Measurements from ENCODE around the gene BEX4.

BEX4 gene

DNA sequence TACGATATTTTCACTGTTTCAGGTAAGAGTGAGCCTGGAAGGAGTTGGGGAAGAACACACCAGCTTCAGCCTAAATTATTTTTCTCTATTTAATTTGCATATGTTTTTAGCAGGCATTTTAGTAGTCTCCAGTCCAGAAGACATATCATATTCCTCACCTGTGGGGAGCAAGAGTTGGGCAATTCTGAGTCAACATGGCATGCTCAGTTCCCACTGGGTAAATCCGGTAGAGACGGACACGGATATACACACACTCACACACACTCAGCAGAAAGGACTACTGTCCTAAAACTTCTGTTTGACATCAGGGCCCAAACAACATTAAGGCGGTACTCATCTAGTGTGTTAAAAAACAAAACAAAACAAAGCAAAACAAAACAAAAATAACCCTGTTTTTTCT is 4.9 kb upstream of the BEX4 start:
- TF ChIP-seq, protein P1, sequence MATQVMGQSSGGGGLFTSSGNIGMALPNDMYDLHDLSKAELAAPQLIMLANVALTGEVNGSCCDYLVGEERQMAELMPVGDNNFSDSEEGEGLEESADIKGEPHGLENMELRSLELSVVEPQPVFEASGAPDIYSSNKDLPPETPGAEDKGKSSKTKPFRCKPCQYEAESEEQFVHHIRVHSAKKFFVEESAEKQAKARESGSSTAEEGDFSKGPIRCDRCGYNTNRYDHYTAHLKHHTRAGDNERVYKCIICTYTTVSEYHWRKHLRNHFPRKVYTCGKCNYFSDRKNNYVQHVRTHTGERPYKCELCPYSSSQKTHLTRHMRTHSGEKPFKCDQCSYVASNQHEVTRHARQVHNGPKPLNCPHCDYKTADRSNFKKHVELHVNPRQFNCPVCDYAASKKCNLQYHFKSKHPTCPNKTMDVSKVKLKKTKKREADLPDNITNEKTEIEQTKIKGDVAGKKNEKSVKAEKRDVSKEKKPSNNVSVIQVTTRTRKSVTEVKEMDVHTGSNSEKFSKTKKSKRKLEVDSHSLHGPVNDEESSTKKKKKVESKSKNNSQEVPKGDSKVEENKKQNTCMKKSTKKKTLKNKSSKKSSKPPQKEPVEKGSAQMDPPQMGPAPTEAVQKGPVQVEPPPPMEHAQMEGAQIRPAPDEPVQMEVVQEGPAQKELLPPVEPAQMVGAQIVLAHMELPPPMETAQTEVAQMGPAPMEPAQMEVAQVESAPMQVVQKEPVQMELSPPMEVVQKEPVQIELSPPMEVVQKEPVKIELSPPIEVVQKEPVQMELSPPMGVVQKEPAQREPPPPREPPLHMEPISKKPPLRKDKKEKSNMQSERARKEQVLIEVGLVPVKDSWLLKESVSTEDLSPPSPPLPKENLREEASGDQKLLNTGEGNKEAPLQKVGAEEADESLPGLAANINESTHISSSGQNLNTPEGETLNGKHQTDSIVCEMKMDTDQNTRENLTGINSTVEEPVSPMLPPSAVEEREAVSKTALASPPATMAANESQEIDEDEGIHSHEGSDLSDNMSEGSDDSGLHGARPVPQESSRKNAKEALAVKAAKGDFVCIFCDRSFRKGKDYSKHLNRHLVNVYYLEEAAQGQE (IDR thresholded peaks at IDR 0.05; ENCODE audit: insufficient read depth in 1 of 2, low read depth in 2 of 2, low read length in 2 of 2) = no peak
- TF ChIP-seq TAF1 (IDR thresholded peaks at IDR 0.05; ENCODE audit: borderline replicate concordance, insufficient read depth, low read length) = no peak
- no peak for TF ChIP-seq SIN3A (IDR thresholded peaks at IDR 0.05; ENCODE audit: borderline replicate concordance, insufficient read depth, low read length)
- TF ChIP-seq POLR2AphosphoS5 (IDR thresholded peaks at IDR 0.05; ENCODE audit: low read depth, low read length) = no peak
- no peak for TF ChIP-seq FOXP2 (optimal IDR thresholded peaks at IDR 0.05; ENCODE audit: borderline replicate concordance, extremely low read depth, extremely low read length, insufficient read depth)

DNA sequence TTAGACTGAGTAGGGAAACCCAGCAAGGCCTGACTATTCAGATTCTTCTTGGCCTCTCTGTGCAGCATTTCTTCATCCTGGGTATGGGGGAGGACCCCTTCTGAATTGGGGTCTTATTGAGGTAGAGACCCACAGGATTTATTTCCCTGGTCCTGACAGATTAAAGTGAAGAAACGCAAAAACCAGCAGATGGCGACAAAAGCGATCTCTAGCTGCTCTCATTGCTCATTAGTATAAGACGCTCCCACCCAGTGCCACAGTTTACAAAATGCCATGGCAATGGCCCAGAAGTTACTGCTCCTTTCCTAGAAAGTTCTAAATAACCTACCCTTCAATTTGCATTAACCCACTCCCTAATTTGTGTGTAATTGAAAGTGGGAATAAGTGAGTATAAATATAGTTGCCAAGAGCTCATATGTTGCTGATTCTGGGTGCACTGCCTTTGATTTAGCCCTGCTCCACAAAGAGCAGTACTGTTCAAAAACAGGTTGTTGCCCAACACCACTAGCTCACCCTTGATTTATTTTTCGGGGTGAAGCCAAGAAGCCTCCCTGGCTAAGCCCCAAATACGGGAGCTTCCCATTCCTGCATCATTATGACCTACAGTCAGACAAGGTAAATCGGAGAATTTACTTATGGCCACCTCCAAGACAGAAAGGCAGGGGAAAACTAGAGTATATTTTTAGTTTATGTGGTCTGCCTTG is 3.7 kb upstream of the BEX4 start:
- no peak for TF ChIP-seq POLR2AphosphoS5 (IDR thresholded peaks at IDR 0.05; ENCODE audit: low read depth, low read length)
- no peak for TF ChIP-seq SIN3A (IDR thresholded peaks at IDR 0.05; ENCODE audit: borderline replicate concordance, insufficient read depth, low read length)
- TF ChIP-seq FOXP2 (optimal IDR thresholded peaks at IDR 0.05; ENCODE audit: borderline replicate concordance, extremely low read depth, extremely low read length, insufficient read depth) = no peak

DNA sequence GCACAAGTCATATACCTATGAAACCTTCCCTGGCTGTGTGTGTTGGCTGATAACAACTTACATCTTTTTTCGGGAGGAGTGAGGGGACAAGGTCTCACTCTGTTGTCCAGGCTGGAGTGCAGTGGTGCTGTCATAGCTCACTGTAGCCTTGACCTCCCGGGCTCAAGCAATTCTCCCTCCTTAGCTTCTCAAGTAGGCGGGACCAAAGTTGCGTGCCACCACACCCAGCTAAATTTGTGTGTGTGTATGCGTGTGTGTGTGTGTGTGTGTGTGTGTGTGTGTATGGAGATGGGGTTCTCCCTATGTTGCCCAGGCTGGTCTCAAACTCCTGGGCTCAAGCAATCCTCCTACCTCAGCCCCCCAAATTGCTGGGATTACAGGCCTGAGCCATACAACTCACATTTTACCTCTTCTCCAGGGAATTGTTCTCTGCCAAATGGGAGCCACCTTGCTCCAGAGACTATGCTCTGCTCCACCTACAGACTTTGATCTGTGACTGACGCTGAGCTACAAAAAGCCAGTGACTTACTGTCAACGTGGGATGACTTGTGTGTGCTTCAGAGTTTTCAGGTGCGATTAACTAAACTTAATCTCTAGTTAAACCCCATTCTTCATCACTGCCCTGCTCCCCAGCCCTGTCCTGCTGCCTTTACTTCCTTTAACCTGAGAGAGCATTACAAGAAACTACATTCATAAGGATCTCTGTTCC is 2.0 kb upstream of the BEX4 start:
- TF ChIP-seq TAF1 (IDR thresholded peaks at IDR 0.05; ENCODE audit: borderline replicate concordance, insufficient read depth, low read length) = no peak
- no peak for TF ChIP-seq POLR2AphosphoS5 (IDR thresholded peaks at IDR 0.05; ENCODE audit: low read depth, low read length)
- TF ChIP-seq, protein P1 (IDR thresholded peaks at IDR 0.05; ENCODE audit: insufficient read depth in 1 of 2, low read depth in 2 of 2, low read length in 2 of 2) = no peak
- TF ChIP-seq FOXP2 (optimal IDR thresholded peaks at IDR 0.05; ENCODE audit: borderline replicate concordance, extremely low read depth, extremely low read length, insufficient read depth) = no peak
- no peak for TF ChIP-seq SIN3A (IDR thresholded peaks at IDR 0.05; ENCODE audit: borderline replicate concordance, insufficient read depth, low read length)

DNA sequence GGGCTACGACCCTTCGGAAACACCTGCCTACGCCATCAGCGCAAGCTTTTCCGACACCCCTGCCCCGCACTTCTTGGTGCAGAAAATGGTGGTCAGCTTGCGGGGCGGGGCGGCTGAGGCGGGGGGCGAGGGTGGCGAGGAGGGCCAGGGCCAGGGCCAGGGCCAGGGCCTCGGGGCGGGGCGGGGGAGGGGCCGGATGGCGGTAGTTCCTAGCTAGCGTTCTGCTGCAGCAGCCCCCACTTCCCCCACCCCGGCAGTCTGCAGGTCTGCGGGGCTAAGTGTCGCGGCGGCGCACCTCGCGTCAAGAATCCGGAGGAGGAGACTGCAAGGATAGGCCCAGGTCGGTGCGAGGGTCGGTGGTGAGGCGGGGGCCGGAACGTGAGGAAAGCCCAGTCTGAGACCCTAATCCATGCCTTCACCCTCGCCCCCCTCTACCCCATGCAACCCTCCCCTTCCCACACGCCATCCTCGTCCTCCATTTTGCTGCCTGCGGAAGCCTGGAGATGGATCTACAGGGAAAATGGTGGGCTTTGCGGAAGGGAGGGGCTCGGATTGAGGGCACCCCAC is 600 bp downstream of the BEX4 start:
- no peak for TF ChIP-seq POLR2AphosphoS5 (IDR thresholded peaks at IDR 0.05; ENCODE audit: low read depth, low read length)
- no peak for TF ChIP-seq FOXP2 (optimal IDR thresholded peaks at IDR 0.05; ENCODE audit: borderline replicate concordance, extremely low read depth, extremely low read length, insufficient read depth)
- no peak for TF ChIP-seq SIN3A (IDR thresholded peaks at IDR 0.05; ENCODE audit: borderline replicate concordance, insufficient read depth, low read length)
- TF ChIP-seq, protein P1 (IDR thresholded peaks at IDR 0.05; ENCODE audit: insufficient read depth in 1 of 2, low read depth in 2 of 2, low read length in 2 of 2) = no peak
- TF ChIP-seq TAF1 (IDR thresholded peaks at IDR 0.05; ENCODE audit: borderline replicate concordance, insufficient read depth, low read length) = no peak

DNA sequence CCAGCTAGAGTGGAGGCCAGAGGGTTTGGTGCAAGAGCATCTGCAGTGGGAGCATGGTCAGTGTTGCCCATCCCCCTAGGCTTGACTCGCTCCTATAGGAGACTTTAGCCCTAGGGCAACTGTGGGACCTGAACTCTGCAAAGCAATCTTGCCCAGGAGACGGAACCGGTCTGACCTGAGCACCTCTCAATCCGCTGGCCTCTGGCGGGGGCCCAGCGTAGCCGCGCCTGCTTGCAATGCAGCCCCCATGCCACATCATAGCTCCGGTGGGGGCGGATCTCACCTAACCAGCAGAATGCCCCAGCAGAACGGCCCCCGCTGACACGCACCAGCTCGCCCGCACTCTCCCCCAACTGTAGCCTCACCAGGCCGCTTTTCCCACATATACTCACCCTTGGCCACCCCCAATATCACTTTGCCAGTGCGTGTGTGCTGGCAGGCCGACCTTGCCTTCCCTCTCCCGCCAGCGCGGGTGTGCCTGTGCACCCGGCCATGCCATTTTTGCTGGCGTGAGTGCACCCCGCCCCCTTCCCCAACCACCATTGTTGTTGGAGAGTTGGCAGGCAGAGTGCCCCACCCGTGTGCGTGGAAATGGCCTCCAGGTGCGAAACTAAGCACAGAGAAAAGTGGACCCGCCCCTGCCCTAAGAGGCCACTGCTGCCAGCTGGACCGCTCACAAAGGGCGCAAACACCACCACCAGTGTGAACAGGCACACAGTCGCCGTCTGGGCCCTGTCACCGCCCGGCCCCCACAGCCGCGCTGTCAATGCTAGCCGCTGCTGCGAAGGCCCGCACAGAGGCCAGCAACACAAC is 5.8 kb downstream of the BEX4 start:
- TF ChIP-seq, protein P1 (IDR thresholded peaks at IDR 0.05; ENCODE audit: insufficient read depth in 1 of 2, low read depth in 2 of 2, low read length in 2 of 2) = no peak
- no peak for TF ChIP-seq TAF1 (IDR thresholded peaks at IDR 0.05; ENCODE audit: borderline replicate concordance, insufficient read depth, low read length)
- no peak for TF ChIP-seq SIN3A (IDR thresholded peaks at IDR 0.05; ENCODE audit: borderline replicate concordance, insufficient read depth, low read length)
- TF ChIP-seq FOXP2 (optimal IDR thresholded peaks at IDR 0.05; ENCODE audit: borderline replicate concordance, extremely low read depth, extremely low read length, insufficient read depth) = no peak
- no peak for TF ChIP-seq POLR2AphosphoS5 (IDR thresholded peaks at IDR 0.05; ENCODE audit: low read depth, low read length)

All from PFSK-1 (cell line).